Effector memory CD4-positive, alpha-beta T cell (primary cell): ENCODE data around the gene TSPAN5.
"Not testable (repeated sequence)": the region's sequence is repeated elsewhere in the genome, so short reads cannot be mapped to it uniquely, and the experiment has no call there.

Experiments
- DNase-seq, 3 donors: peaks; one replicate each; pipeline ENCODE4 v3.0.0-alpha.2; 2020
- H3K27ac ChIP-seq: 2 replicates; pipeline ENCODE4 v1.7.0; 2013; ENCODE audit warnings: mild to moderate bottlenecking, low read length, moderate library complexity; ENCODE audit not compliant: insufficient read depth, poor library complexity, severe bottlenecking
- H3K27me3 ChIP-seq: replicated peaks from 2 replicates; pipeline ENCODE4 v1.7.0; 2013; ENCODE audit warnings: mild to moderate bottlenecking, low read length; ENCODE audit not compliant: insufficient read depth, control insufficient read depth, poor library complexity, severe bottlenecking
- H3K36me3 ChIP-seq: 2 replicates; pipeline ENCODE4 v1.7.0; 2013; ENCODE audit warnings: mild to moderate bottlenecking, low read length, moderate library complexity; ENCODE audit not compliant: control insufficient read depth, insufficient read depth
- H3K4me1 ChIP-seq: 2 replicates; pipeline ENCODE4 v1.7.0; 2013; ENCODE audit warnings: low read length, mild to moderate bottlenecking; ENCODE audit not compliant: control insufficient read depth, insufficient read depth, poor library complexity, severe bottlenecking
- H3K4me3 ChIP-seq: 2 replicates; pipeline ENCODE4 v1.7.0; 2013; ENCODE audit warnings: low read length, low read depth, mild to moderate bottlenecking; ENCODE audit not compliant: insufficient read depth, poor library complexity, severe bottlenecking
- H3K9me3 ChIP-seq: 2 replicates; pipeline ENCODE4 v1.7.0; 2013; ENCODE audit warnings: mild to moderate bottlenecking, low read length, moderate library complexity; ENCODE audit not compliant: control insufficient read depth
- total RNA-seq, 3 donors: gene quantifications; one replicate each; lab custom pipeline; 2026; lab: John Stamatoyannopoulos, UW

Gene TSPAN5
- total RNA-seq: 11.2 to 17.2 (median 12.5) reads per million in 3 donors

DNA sequence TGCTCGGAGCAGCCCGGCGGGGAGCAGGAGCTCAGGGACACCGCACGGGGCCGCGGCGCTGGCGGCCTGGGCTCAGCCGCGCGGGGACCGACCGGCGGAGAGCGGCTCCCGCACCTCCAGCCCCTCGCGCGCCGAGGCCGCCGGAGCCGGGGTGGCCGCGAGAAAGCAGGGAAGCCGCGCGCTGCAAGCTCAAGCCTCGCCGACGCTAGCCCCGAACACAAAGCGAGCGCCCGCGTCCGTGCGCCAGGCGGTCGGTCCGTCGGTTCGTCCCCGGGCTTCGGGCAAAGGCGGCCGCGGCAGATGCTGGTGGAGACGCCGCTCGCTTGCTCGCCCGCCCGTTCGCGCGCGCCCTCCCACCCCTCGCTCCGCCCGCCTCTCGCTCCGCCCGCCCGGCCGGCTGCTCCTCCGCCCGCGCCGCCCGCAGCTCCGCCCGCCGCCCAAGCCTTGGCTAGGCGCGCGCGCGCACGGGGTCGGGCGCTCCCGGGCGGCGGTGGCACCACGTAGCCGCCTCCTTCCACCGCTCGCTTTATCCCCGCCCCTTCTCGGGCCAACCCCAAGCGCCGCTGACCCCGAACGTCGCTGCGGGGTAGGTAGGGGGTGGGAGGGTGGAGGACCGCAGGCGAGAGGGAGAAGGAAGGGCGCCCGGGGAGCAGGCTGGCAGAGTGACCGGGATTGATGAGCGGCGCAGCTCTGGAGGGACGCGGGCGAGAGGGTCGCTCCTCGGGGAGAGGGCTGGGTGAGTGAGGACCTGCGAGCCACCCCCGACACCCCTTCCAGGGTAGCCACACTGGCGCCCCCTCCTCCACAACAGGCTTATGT, at the start of gene TSPAN5:
TSPAN5 (minus strand) TSS at position 325 of the 819 bp plus-strand sequence.
- H3K36me3 ChIP-seq: no peaks in the 10 kb centered on the region
- H3K4me3 ChIP-seq: peak within 1 kb of the TSS; percentile 84
- H3K4me1 ChIP-seq: peaks cover 45% of the 10 kb centered on the region
- H3K27me3 ChIP-seq: no peaks in the 10 kb centered on the region
- peak within 1 kb of the TSS; percentile 70 for H3K27ac ChIP-seq
- peak; percentile 66 to 72 (median 71) for DNase-seq
- no peaks in the 10 kb centered on the region for H3K9me3 ChIP-seq

DNA sequence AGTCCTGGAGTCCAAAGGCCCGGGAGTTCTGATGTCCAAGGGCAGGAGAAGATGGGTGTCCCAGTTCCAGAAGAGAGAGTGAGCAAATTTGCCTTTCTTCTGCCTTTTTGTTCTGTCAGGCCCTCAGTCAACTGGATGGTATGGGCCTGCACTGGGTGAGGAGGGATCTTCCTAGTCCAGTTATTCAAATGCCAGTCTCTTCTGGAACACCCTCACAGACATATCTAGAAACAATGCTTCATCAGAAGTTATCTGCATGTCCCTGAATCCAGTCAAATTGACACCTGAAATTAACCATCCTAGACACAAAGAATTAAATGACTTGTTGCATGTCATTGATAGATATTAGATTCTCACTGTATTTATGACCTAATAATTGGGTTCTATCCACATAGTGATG, 48.5 kb upstream of the TSPAN5 start:
- no peaks in the 10 kb centered on the region for H3K27me3 ChIP-seq
- H3K4me1 ChIP-seq: peaks cover 18% of the 10 kb centered on the region
- H3K36me3 ChIP-seq: no peaks in the 10 kb centered on the region
- no peak overlapping the region for H3K4me3 ChIP-seq
- peak overlapping the region; percentile 39 for H3K27ac ChIP-seq
- no peaks in the 10 kb centered on the region for H3K9me3 ChIP-seq
- no peak for DNase-seq

DNA sequence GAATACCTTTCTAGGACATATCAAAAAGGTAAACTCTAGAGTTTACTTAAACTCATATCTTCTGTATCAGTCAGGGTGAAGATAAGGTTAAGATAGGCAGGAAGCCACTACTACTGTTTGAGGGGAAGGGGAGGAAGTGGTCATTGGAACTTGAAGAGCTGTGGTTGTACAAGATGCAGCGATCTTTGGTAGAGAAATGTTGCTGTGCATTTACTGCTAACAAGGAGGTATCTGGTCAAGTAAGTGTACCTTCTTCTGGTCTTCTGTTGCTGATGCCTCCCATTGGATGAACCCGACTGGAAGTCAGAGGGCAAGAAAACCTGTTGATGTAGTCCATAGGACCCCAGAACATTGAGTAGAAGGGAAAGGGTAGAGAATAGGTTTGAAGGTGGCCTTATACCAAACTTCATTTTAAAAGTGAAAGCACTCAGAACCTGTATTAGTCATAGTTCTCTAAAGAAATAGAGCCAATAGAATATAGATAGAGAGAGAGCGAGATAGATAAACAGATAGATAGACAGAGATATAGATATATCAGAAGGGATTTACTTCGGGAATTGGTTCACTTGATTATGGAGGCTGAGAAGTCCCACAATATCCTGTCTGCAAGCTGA, 47.9 kb upstream of the TSPAN5 start:
- DNase-seq: peak in 2 of 3 donors; percentile 18 to 22
- Histone ChIP-seq H3K9me3 (no peaks in the 10 kb centered on the region), H3K4me3 (peak overlapping the region; percentile 40), H3K27me3 (no peaks in the 10 kb centered on the region), H3K36me3 (no peaks in the 10 kb centered on the region), H3K4me1 (peaks cover 18% of the 10 kb centered on the region), H3K27ac (peak overlapping the region; percentile 39)

DNA sequence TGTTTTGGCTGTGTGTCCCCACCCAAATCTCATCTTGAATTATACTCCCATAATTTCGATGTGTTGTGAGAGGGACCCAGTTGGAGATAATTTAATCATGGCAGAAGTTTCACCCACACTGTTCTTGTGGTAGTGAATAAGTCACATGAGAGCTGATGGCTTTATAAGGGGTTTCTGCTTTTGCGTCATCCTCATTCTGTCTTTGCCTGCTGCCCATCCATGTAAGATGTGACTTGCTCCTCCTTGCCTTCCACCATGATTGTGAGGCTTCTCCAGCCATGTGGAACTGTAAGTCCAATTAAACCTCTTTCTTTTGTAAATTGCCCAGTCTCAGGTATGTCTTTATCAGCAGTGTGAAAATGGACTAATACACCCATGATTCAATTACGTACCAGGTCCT, 47.2 kb upstream of the TSPAN5 start:
- H3K4me3 ChIP-seq, DNase-seq, H3K36me3 ChIP-seq, H3K27me3 ChIP-seq, H3K9me3 ChIP-seq: not testable (repeated sequence)
- Histone ChIP-seq H3K27ac (peak overlapping the region; percentile 39), H3K4me1 (peaks cover 18% of the 10 kb centered on the region)

DNA sequence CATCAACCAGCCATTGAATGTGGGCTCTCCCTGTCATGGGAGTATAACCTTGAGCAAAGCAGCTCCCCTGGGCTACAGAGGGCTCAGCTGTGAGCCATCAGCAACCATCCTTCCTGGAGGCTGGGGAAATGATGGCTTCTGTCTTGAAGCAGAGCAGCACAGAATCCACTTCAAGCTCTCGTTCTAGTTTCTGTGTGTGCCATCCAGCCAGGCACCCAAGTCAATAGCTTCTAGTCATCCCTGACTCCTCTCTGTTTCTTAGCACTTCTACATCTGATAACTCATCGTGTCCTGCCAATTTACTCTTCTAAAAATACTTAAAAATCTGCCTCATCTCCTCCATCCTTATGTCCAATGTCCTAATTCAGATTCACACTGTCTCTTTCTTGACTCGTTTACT, 42.2 kb upstream of the TSPAN5 start:
- no peak overlapping the region for H3K27ac ChIP-seq
- no peaks in the 10 kb centered on the region for H3K36me3 ChIP-seq
- H3K9me3 ChIP-seq: no peaks in the 10 kb centered on the region
- H3K4me3 ChIP-seq: no peak overlapping the region
- DNase-seq: no peak
- no peaks in the 10 kb centered on the region for H3K27me3 ChIP-seq
- H3K4me1 ChIP-seq: peaks cover 2% of the 10 kb centered on the region

DNA sequence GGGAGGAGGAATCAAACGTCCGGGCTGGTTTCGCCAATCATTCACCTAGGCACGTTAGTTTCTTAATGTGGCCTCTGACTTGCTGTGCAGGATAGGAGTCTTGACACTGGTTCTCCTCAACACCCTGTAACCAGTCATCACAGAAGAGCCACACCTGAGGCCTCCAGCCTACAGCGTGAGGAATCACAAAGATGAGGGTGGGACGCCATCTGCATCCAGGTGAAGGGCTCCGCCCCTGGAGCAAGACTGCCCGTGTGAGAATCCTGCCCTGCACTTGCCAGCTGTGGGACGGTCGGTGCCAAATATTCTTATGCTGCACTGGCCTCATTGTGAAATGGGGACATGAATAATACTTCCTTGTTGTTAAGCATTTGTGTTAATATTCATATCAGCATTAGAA, 35.7 kb upstream of the TSPAN5 start:
- Histone ChIP-seq H3K27ac (no peak overlapping the region), H3K4me1 (peaks cover 10% of the 10 kb centered on the region), H3K36me3 (no peaks in the 10 kb centered on the region), H3K4me3 (no peak overlapping the region), H3K27me3 (no peaks in the 10 kb centered on the region), H3K9me3 (no peaks in the 10 kb centered on the region)
- no peak for DNase-seq

GRCh38 chr4:98692411-98692810, 34.0 kb upstream of the TSPAN5 start:
- no peak overlapping the region for H3K27ac ChIP-seq
- no peak for DNase-seq
- no peaks in the 10 kb centered on the region for H3K9me3 ChIP-seq
- H3K4me3 ChIP-seq: no peak overlapping the region
- H3K27me3 ChIP-seq: no peaks in the 10 kb centered on the region
- no peaks in the 10 kb centered on the region for H3K36me3 ChIP-seq
- peaks cover 22% of the 10 kb centered on the region for H3K4me1 ChIP-seq

DNA sequence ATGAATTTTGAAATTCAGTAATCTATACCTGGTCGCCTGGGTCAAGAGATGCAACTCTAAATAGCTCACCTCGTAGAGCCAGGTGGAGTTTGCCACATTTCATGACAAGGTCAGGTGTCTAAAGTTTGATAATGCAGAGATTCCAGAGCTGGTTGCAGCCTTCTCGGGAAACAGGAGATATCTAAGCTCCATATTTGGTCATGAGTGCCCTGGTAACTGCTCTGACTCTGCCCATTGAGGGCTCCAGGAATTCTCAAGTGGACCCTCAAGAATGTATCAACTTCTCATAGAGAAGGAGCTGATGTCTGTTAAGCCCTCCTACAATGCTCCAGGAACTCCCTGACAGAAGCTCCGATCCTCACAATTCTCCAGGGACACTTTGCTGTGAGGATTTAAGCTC, 33.2 kb upstream of the TSPAN5 start:
- Histone ChIP-seq H3K36me3 (no peaks in the 10 kb centered on the region), H3K4me1 (peaks cover 23% of the 10 kb centered on the region), H3K27me3 (no peaks in the 10 kb centered on the region), H3K9me3 (no peaks in the 10 kb centered on the region), H3K27ac (no peak overlapping the region), H3K4me3 (no peak overlapping the region)
- no peak for DNase-seq

DNA sequence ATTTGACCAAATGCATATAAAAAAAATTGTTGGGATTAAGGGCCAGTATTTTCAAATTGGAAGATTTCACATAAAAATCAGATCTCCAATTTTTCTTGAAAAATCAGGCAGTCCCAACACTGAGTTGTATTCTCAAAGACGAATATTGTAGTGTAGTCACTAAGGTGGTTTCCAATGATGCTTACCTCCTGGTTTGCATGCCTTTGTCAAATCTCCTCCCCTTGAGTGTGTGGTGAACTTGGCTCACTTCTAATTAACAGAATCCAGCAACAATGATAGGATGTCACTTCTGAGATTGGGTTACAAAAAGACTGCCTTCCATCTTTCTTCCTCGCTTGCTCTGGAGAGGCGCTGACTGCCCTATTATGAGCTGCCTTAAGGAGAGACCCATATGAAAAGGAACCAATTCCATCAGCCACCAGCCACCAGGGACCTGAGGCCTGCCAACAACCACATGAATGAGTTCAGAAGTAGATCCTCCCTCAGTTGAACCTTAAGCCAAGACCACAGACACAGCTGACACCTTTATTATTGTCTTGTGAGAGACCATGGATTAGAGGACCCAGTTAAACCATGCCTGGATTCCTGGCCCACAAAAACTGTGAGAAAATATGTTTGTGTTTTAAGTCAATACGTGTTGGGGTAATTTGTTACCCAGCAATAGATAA, 31.2 kb upstream of the TSPAN5 start:
- H3K4me3 ChIP-seq: no peak overlapping the region
- no peaks in the 10 kb centered on the region for H3K27me3 ChIP-seq
- no peaks in the 10 kb centered on the region for H3K36me3 ChIP-seq

More for the DNA sequence above, 31.2 kb upstream of the TSPAN5 start:
- Histone ChIP-seq H3K4me1 (peaks cover 29% of the 10 kb centered on the region), H3K27ac (peak overlapping the region; percentile 54), H3K9me3 (no peaks in the 10 kb centered on the region)
- DNase-seq: no peak
